ENCODE data around the gene CAPN15. TPM values are rescaled to one million over a fixed set of nuclear protein-coding genes. Genes with fewer than 3 reads are reported as not detected.

CAPN15 gene
- total RNA-seq, 4 donors from 2014 or later, result 24.9 to 44.7 (median 43.3) TPM

GRCh38 chr16:577796-578195 lies 50.3 kb downstream of the CAPN15 start:
- Histone ChIP-seq H3K4me1 (peaks cover 6 to 20% (median 14%) of the 10 kb centered on the region in 4 donors), H3K27me3 (no peaks in the 10 kb centered on the region), H3K9me3 (no peaks in the 10 kb centered on the region), H3K36me3 (peaks cover 0 to 52% (median 33%) of the 10 kb centered on the region in 4 donors), H3K27ac (replicated peaks in 1 of 4) (no peak overlapping the region), H3K4me3 (no peak overlapping the region)
- no peak for DNase-seq (ENCODE audit: extremely low spot score)
- intact Hi-C loops (cut with DNase I), result loop anchor here (5.0 kb wide), 1 partner anchor 85 kb away; no protein-coding TSS in a partner anchor
- TF ChIP-seq EP300 (IDR thresholded peaks at IDR 0.05), result no peak
- TF ChIP-seq CTCF (IDR thresholded peaks at IDR 0.05), result no peak
- no peak for TF ChIP-seq POLR2AphosphoS5 (IDR thresholded peaks at IDR 0.05)
- TF ChIP-seq POLR2A (IDR thresholded peaks at IDR 0.05; ENCODE audit: low read depth), result no peak
- 94% methylated on average over 7 of the region's 13 CpGs for WGBS

GRCh38 chr16:578232-578869 lies 50.8 kb downstream of the CAPN15 start:
- Histone ChIP-seq H3K27me3 (no peaks in the 10 kb centered on the region), H3K27ac (replicated peaks in 1 of 4) (no peak overlapping the region), H3K9me3 (no peaks in the 10 kb centered on the region), H3K4me3 (no peak overlapping the region), H3K4me1 (peaks cover 6 to 20% (median 12%) of the 10 kb centered on the region in 4 donors), H3K36me3 (peaks cover 0 to 55% (median 36%) of the 10 kb centered on the region in 4 donors)
- TF ChIP-seq POLR2AphosphoS5 (IDR thresholded peaks at IDR 0.05), result no peak
- TF ChIP-seq CTCF (IDR thresholded peaks at IDR 0.05), result no peak
- no peak for TF ChIP-seq EP300 (IDR thresholded peaks at IDR 0.05)
- TF ChIP-seq POLR2A (IDR thresholded peaks at IDR 0.05; ENCODE audit: low read depth), result no peak
- DNase-seq (ENCODE audit: extremely low spot score), result no peak
- intact Hi-C loops (cut with DNase I), result loop anchor here (5.0 kb wide), 1 partner anchor 84 kb away; no protein-coding TSS in a partner anchor
- WGBS, result 100% methylated on average over 5 of the region's 24 CpGs

GRCh38 chr16:578870-579405 lies 51.4 kb downstream of the CAPN15 start:
- WGBS, result no CpG with 5 or more reads among the region's 34 CpGs

GRCh38 chr16:580141-580945 lies 52.8 kb downstream of the CAPN15 start:
- no peak for DNase-seq (ENCODE audit: extremely low spot score)
- Histone ChIP-seq H3K9me3 (no peaks in the 10 kb centered on the region), H3K27ac (replicated peaks in 1 of 4) (no peak overlapping the region), H3K4me1 (peaks cover 6 to 20% (median 16%) of the 10 kb centered on the region in 4 donors), H3K4me3 (no peak overlapping the region), H3K36me3 (peaks cover 0 to 37% (median 19%) of the 10 kb centered on the region in 4 donors), H3K27me3 (peaks cover 0 to 1% (median 0%) of the 10 kb centered on the region in 4 donors)
- intact Hi-C loops (cut with DNase I), result no loop called here
- WGBS, result 91% methylated on average over 5 of the region's 27 CpGs
- TF ChIP-seq POLR2A (IDR thresholded peaks at IDR 0.05; ENCODE audit: low read depth), result no peak
- TF ChIP-seq POLR2AphosphoS5 (IDR thresholded peaks at IDR 0.05), result no peak
- TF ChIP-seq CTCF (IDR thresholded peaks at IDR 0.05), result no peak
- TF ChIP-seq EP300 (IDR thresholded peaks at IDR 0.05), result no peak

More at GRCh38 chr16:578870-579405, 51.4 kb downstream of the CAPN15 start:
- no peaks in the 10 kb centered on the region for H3K27me3 ChIP-seq
- peaks cover 6 to 20% (median 14%) of the 10 kb centered on the region in 4 donors for H3K4me1 ChIP-seq
- peak; percentile 59 to 84 (median 69) for TF ChIP-seq CTCF (IDR thresholded peaks at IDR 0.05)
- TF ChIP-seq POLR2A (IDR thresholded peaks at IDR 0.05; ENCODE audit: low read depth), result no peak
- DNase-seq (ENCODE audit: extremely low spot score), result no peak
- no peaks in the 10 kb centered on the region for H3K9me3 ChIP-seq
- intact Hi-C loops (cut with DNase I), result loop anchor here (5.0 kb wide), 1 partner anchor 83 kb away; no protein-coding TSS in a partner anchor
- peaks cover 0 to 51% (median 33%) of the 10 kb centered on the region in 4 donors for H3K36me3 ChIP-seq
- peak overlapping the region in 3 of 4 donors; percentile 9 to 34 (median 31) for H3K4me3 ChIP-seq
- peak overlapping the region in 1 of 4 donors; percentile 3 for H3K27ac ChIP-seq (replicated peaks in 1 of 4)

All from esophagus muscularis mucosa (tissue), 4 donors.